ENCODE measurements around the gene PMEPA1. TPM values are rescaled to one million over a fixed set of nuclear protein-coding genes. Genes with fewer than 3 reads are reported as not detected.

The PMEPA1 gene
- total RNA-seq, 1 donor: 23.5 TPM

- H3K4me2 ChIP-seq (ENCODE audit: insufficient read depth, low read length): no peak overlapping the region
- peaks cover 2% of the 10 kb centered on the region for H3K4me1 ChIP-seq (ENCODE audit: insufficient read depth, low read length)
- peak; percentile 55 for TF ChIP-seq CTCF (IDR thresholded peaks at IDR 0.05; ENCODE audit: extremely low read depth, low read depth, low read length)
- peaks cover 4% of the 10 kb centered on the region for H3K27me3 ChIP-seq (ENCODE audit: insufficient read depth, low read length)
- H4K20me1 ChIP-seq (ENCODE audit: insufficient read depth, low read length): no peaks in the 10 kb centered on the region
- H3K27ac ChIP-seq (ENCODE audit: low read depth, low read length): no peak overlapping the region
- H2AFZ ChIP-seq (ENCODE audit: low read length): peak overlapping the region; percentile 15
- no peaks in the 10 kb centered on the region for H3K9me3 ChIP-seq (ENCODE audit: low read depth, low read length)
- H3K36me3 ChIP-seq (ENCODE audit: insufficient read depth, low read length): no peaks in the 10 kb centered on the region
- no peak overlapping the region for H3K4me3 ChIP-seq (ENCODE audit: insufficient read depth, low read length)
- DNase-seq (ENCODE audit: insufficient read length, low spot score, missing footprints): no peak
- no peaks in the 10 kb centered on the region for H3K79me2 ChIP-seq (ENCODE audit: insufficient read depth, low read length)
Measured at GRCh38 chr20:57622579-57623381, 87.0 kb downstream of the PMEPA1 start.

DNA sequence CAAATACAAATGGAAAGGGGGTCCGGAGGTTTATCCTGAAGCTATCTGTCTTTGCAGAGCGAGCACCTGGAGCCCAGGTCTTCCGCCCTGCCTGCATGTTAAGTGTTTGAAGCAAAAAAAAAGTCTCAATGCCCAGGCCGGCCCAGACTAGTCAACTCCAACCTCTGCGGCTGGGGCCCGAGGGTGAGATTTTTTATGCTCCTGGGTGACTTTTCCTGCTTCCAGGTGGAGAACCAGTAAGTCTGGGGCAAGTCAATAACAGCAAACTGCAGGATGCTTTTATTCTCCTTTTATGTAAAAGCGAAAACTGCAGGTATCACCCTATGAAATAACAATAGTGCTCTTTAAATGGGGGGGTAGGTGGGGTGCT, 87.6 kb downstream of the PMEPA1 start:
- Histone ChIP-seq H3K27me3 (ENCODE audit: insufficient read depth, low read length) (peaks cover 4% of the 10 kb centered on the region), H3K4me2 (ENCODE audit: insufficient read depth, low read length) (no peak overlapping the region), H2AFZ (ENCODE audit: low read length) (no peak overlapping the region), H3K27ac (ENCODE audit: low read depth, low read length) (no peak overlapping the region), H4K20me1 (ENCODE audit: insufficient read depth, low read length) (no peaks in the 10 kb centered on the region), H3K4me3 (ENCODE audit: insufficient read depth, low read length) (no peak overlapping the region), H3K4me1 (ENCODE audit: insufficient read depth, low read length) (no peaks in the 10 kb centered on the region), H3K36me3 (ENCODE audit: insufficient read depth, low read length) (no peaks in the 10 kb centered on the region), H3K79me2 (ENCODE audit: insufficient read depth, low read length) (no peaks in the 10 kb centered on the region), H3K9me3 (ENCODE audit: low read depth, low read length) (no peaks in the 10 kb centered on the region)
- TF ChIP-seq CTCF (IDR thresholded peaks at IDR 0.05; ENCODE audit: extremely low read depth, low read depth, low read length): no peak
- DNase-seq (ENCODE audit: insufficient read length, low spot score, missing footprints): no peak

- DNase-seq (ENCODE audit: insufficient read length, low spot score, missing footprints): no peak
- H3K4me1 ChIP-seq (ENCODE audit: insufficient read depth, low read length): no peaks in the 10 kb centered on the region
- peaks cover 4% of the 10 kb centered on the region for H3K27me3 ChIP-seq (ENCODE audit: insufficient read depth, low read length)
- H2AFZ ChIP-seq (ENCODE audit: low read length): no peak overlapping the region
- H4K20me1 ChIP-seq (ENCODE audit: insufficient read depth, low read length): no peaks in the 10 kb centered on the region
- no peak for TF ChIP-seq CTCF (IDR thresholded peaks at IDR 0.05; ENCODE audit: extremely low read depth, low read depth, low read length)
- no peak overlapping the region for H3K27ac ChIP-seq (ENCODE audit: low read depth, low read length)
- H3K4me3 ChIP-seq (ENCODE audit: insufficient read depth, low read length): no peak overlapping the region
- no peaks in the 10 kb centered on the region for H3K79me2 ChIP-seq (ENCODE audit: insufficient read depth, low read length)
- no peak overlapping the region for H3K4me2 ChIP-seq (ENCODE audit: insufficient read depth, low read length)
- no peaks in the 10 kb centered on the region for H3K9me3 ChIP-seq (ENCODE audit: low read depth, low read length)
- H3K36me3 ChIP-seq (ENCODE audit: insufficient read depth, low read length): no peaks in the 10 kb centered on the region
Measured at GRCh38 chr20:57621421-57622200, 88.2 kb downstream of the PMEPA1 start.

- Histone ChIP-seq H2AFZ (ENCODE audit: low read length) (no peak overlapping the region), H3K27ac (ENCODE audit: low read depth, low read length) (no peak overlapping the region), H3K79me2 (ENCODE audit: insufficient read depth, low read length) (no peaks in the 10 kb centered on the region), H3K9me3 (ENCODE audit: low read depth, low read length) (no peaks in the 10 kb centered on the region), H4K20me1 (ENCODE audit: insufficient read depth, low read length) (no peaks in the 10 kb centered on the region), H3K27me3 (ENCODE audit: insufficient read depth, low read length) (peaks cover 4% of the 10 kb centered on the region), H3K4me2 (ENCODE audit: insufficient read depth, low read length) (no peak overlapping the region), H3K4me1 (ENCODE audit: insufficient read depth, low read length) (no peaks in the 10 kb centered on the region), H3K36me3 (ENCODE audit: insufficient read depth, low read length) (no peaks in the 10 kb centered on the region), H3K4me3 (ENCODE audit: insufficient read depth, low read length) (no peak overlapping the region)
- no peak for DNase-seq (ENCODE audit: insufficient read length, low spot score, missing footprints)
- no peak for TF ChIP-seq CTCF (IDR thresholded peaks at IDR 0.05; ENCODE audit: extremely low read depth, low read depth, low read length)
Measured at GRCh38 chr20:57620999-57621398, 88.8 kb downstream of the PMEPA1 start.
